Measurements from ENCODE around the gene ROBO2. TPM values are rescaled to one million over a fixed set of nuclear protein-coding genes. Genes with fewer than 3 reads are reported as not detected.

The ROBO2 gene
- total RNA-seq, result 2.9 TPM

GRCh38 chr3:77039606-77040171 lies at the start of gene ROBO2:
Gene ROBO2, plus strand, starts transcription at chr3:77040099. Its CDS starts 687 bp downstream, at chr3:77040786.
- intact Hi-C loops (cut with DNase I), result loop anchor here (2.0 kb wide), 1 partner anchor 1605 kb away; no protein-coding TSS in a partner anchor
- no peaks in the 10 kb centered on the region for H3K9me3 ChIP-seq
- H3K4me1 ChIP-seq, result no peaks in the 10 kb centered on the region
- H3K27me3 ChIP-seq, result no peaks in the 10 kb centered on the region
- peak within 1 kb of the TSS; percentile 63 to 82 for H3K4me3 ChIP-seq
- H3K27ac ChIP-seq, result peak within 1 kb of the TSS; percentile 63 to 73
- TF ChIP-seq CTCF (IDR thresholded peaks at IDR 0.05), result no peak
- H3K36me3 ChIP-seq, result no peaks in the 10 kb centered on the region
- peak in 1 of 2 donors; percentile 64 for DNase-seq (ENCODE audit: low spot score in 2 of 2)

GRCh38 chr3:76990606-76991005 lies 49.3 kb upstream of the ROBO2 start:
- intact Hi-C loops (cut with DNase I), result no loop called here
- H3K4me1 ChIP-seq, result no peaks in the 10 kb centered on the region
- H3K4me3 ChIP-seq, result no peak overlapping the region
- no peaks in the 10 kb centered on the region for H3K36me3 ChIP-seq
- no peaks in the 10 kb centered on the region for H3K27me3 ChIP-seq
- DNase-seq (ENCODE audit: low spot score in 2 of 2), result no peak
- no peak for TF ChIP-seq CTCF (IDR thresholded peaks at IDR 0.05)
- H3K9me3 ChIP-seq, result no peaks in the 10 kb centered on the region
- no peak overlapping the region for H3K27ac ChIP-seq

- no peak for TF ChIP-seq CTCF (IDR thresholded peaks at IDR 0.05)
- intact Hi-C loops (cut with DNase I), result no loop called here
- Histone ChIP-seq H3K4me3 (no peak overlapping the region), H3K27ac (no peak overlapping the region), H3K4me1 (no peaks in the 10 kb centered on the region), H3K36me3 (no peaks in the 10 kb centered on the region), H3K27me3 (no peaks in the 10 kb centered on the region), H3K9me3 (no peaks in the 10 kb centered on the region)
- DNase-seq (ENCODE audit: low spot score in 2 of 2), result no peak
Observed at GRCh38 chr3:76991165-76991564, 48.7 kb upstream of the ROBO2 start.

GRCh38 chr3:76997733-76998132 lies 42.2 kb upstream of the ROBO2 start:
- Histone ChIP-seq H3K4me1 (no peaks in the 10 kb centered on the region), H3K27me3 (no peaks in the 10 kb centered on the region), H3K9me3 (no peaks in the 10 kb centered on the region), H3K36me3 (no peaks in the 10 kb centered on the region), H3K27ac (no peak overlapping the region), H3K4me3 (no peak overlapping the region)
- DNase-seq (ENCODE audit: low spot score in 2 of 2), result no peak
- TF ChIP-seq CTCF (IDR thresholded peaks at IDR 0.05), result no peak
- intact Hi-C loops (cut with DNase I), result no loop called here

- Histone ChIP-seq H3K36me3 (no peaks in the 10 kb centered on the region), H3K27me3 (no peaks in the 10 kb centered on the region), H3K4me1 (no peaks in the 10 kb centered on the region), H3K9me3 (no peaks in the 10 kb centered on the region), H3K27ac (no peak overlapping the region), H3K4me3 (no peak overlapping the region)
- TF ChIP-seq CTCF (IDR thresholded peaks at IDR 0.05), result no peak
- intact Hi-C loops (cut with DNase I), result no loop called here
- no peak for DNase-seq (ENCODE audit: low spot score in 2 of 2)
Observed at GRCh38 chr3:76998555-76998954, 41.3 kb upstream of the ROBO2 start.

Data from ascending aorta (tissue), 2 donors.